Mononuclear cell (primary cell): Measurements from ENCODE around the gene TCP1. TPM values are rescaled to one million over a fixed set of nuclear protein-coding genes. Genes with fewer than 3 reads are reported as not detected.
"Not testable (repeated sequence)": the region's sequence is repeated elsewhere in the genome, so short reads cannot be mapped to it uniquely, and the experiment has no call there.

Experiments
- H3K27me3 ChIP-seq: 2 replicates; pipeline ENCODE4 v1.6.0; 2011; ENCODE audit warnings: low read length, control low read depth; ENCODE audit not compliant: insufficient read depth
- H3K4me1 ChIP-seq: 2 replicates; pipeline ENCODE4 v1.5.1; 2011; ENCODE audit warnings: mild to moderate bottlenecking, low read length, control low read depth; ENCODE audit not compliant: insufficient read depth
- H3K4me3 ChIP-seq: 2 replicates; pipeline ENCODE4 v1.5.1; 2011; ENCODE audit warnings: mild to moderate bottlenecking, low read length, moderate library complexity
- H3K9me3 ChIP-seq: 2 replicates; pipeline ENCODE4 v1.5.1; 2011; ENCODE audit warnings: low read depth, mild to moderate bottlenecking, control low read depth, low read length
- total RNA-seq: library from RNA; depleted of rRNA; stranded (reverse); fragments of >200 nt; gene quantifications from one replicate; pipeline ENCODE4 v1.2.3, GENCODE V29; 2012

TCP1 gene
- total RNA-seq, 1 donor, result 137 TPM

DNA sequence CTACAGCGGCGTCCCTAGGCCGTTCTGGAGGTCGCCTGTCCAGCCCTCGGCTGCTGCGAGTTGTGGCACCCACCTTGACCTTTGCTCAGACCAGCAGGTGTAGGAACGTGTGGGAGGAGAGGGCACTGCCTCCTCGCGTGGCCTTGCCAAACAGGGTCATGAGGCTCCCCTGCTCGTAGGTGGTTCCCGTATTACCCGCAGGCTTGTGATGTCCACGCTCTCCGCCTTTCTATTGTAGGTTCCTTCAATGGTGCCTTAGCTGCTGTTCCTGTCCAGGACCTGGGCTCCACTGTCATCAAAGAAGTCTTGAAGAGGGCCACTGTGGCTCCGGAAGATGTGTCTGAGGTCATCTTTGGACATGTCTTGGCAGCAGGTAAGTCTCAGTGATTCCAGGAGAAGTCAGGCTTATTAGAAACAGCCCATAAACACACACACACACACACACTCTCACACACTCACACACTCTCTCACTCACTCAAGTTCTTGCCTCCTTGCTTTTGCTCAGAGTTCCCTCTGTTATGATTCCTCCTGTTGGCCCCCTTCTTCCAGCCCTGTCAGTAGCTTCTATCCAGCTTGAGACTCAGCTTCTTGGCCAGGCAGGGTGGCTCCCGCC, 26.6 kb downstream of the TCP1 start:
- H3K4me1 ChIP-seq, result peaks cover 23% of the 10 kb centered on the region
- H3K9me3 ChIP-seq, result no peaks in the 10 kb centered on the region
- peak overlapping the region; percentile 98 for H3K4me3 ChIP-seq
- no peaks in the 10 kb centered on the region for H3K27me3 ChIP-seq

DNA sequence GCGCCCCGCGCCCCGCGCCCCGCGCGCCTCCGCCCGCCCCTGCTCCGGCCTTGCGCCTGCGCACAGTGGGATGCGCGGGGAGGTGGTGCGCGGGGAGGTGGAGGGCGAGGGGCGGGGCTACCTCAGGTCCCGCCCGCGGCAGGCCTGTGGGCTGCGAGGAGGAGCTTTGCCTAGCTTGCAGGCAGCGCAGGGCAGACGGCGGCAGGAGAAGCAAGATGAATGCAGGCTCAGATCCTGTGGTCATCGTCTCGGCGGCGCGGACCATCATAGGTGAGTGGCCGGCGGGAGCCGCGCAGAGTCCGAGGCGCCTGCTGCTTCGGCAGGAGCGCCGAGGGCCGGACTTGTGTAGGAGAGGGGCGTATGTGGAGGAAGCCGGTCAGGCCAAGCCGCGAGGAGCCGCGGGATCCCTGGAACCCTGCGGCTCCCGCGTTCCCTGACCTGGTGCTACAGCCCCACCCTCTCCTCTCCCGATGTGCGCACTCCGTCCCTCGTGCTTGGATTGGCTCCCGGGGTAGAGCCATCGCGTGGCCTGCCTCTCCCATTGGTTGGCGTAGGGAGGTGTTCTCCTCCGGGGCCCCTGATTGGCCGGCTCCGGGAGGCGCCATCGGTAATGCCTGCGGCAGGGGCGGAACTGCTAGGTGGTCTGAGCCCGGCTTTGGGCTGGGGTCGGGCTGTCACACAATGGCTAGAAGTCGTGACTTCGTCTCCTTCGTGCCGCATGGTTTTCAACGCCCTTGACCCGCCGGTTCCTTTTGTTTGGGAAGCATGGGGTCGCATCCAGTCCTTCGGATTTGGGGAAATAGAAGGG, 27.3 kb downstream of the TCP1 start, which contains the start of gene ACAT2:
ACAT2 (plus strand) TSS at position 173 of the 808 bp plus-strand sequence; CDS start at position 216, 43 bp downstream.
- Histone ChIP-seq H3K4me1 (peaks cover 23% of the 10 kb centered on the region), H3K27me3 (no peaks in the 10 kb centered on the region), H3K4me3 (peak within 1 kb of the TSS; percentile 98), H3K9me3 (no peaks in the 10 kb centered on the region)

DNA sequence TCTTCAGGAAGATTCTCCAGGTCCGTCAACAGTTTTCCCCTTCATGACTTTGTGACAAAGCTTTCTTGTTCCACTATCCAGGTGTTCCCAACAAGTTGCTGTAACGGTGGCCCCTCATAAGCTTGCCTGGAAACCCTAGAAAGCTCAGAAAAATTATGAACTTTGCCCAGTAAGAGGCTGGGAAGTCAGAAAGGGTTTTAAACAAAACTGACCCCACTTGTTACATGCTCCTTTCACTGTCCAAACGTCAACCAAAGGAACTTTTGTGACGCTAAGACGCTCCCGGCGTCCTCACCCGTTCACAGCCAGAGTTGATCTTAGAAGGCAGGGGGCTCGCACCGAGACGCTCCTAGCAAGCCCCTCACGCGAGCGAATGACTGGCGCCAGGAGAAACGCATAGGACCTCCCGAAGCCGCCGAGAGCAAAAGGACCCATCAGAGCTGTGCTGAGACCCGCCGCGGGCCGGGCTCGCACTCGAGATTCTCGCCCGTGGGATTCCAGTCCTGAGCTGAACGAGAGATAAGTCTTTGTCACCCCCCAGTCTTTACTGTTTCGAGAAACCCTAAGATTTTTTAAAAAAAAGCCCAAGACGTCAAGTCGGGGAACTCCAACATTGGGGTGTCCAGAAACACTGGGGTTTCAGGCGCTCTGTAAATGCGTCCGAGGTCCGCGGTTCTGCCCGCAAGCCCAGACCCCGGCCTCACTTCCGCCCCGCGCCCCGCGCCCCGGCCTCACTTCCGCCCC, 28.1 kb downstream of the TCP1 start:
- no peaks in the 10 kb centered on the region for H3K9me3 ChIP-seq
- no peaks in the 10 kb centered on the region for H3K27me3 ChIP-seq
- peaks cover 23% of the 10 kb centered on the region for H3K4me1 ChIP-seq
- peak overlapping the region; percentile 98 for H3K4me3 ChIP-seq

DNA sequence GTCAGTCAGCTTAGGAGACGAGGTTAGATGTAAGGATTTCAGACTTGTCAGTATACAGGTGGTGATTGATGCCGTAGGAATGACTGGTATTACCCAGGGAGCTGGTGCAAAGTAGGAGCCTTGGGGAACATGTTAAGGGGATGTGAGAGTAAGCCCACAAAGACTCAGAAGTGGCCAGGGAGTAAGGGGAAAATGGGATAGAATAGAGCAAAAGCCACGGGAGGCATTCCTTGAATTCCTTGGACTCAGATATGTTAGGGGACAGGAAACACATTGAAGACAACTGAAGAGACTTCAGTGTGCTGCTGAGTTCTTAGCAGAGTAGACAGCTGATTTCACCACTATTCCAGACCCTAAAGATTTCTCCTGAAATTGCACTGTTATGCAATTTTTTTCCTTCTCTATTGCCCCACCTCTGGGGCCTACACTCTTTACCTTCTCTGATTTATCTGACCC, 28.8 kb downstream of the TCP1 start:
- Histone ChIP-seq H3K9me3 (no peaks in the 10 kb centered on the region), H3K4me3 (no peak overlapping the region), H3K27me3 (no peaks in the 10 kb centered on the region), H3K4me1 (peaks cover 23% of the 10 kb centered on the region)

DNA sequence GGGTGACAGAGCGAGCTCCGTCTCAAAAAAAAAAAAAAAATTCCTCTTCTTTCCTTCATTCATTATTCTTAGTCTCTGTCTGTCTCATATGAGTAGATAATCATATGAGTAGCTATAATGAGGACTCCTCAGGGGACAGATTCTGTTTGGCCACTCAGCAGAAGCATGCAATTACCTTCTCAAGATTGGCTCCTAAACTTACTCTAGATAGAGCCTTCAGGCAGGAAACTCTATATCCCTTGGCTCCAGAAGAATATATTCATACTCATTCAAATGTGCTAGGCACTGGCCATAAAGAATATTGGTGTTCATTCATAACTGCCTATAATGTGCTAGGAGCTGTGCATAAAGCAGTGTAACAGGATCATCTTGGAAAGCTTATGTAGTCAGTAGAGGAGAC, 29.8 kb downstream of the TCP1 start:
- no peak overlapping the region for H3K4me3 ChIP-seq
- H3K4me1 ChIP-seq, result peaks cover 23% of the 10 kb centered on the region
- H3K27me3 ChIP-seq, result no peaks in the 10 kb centered on the region
- no peaks in the 10 kb centered on the region for H3K9me3 ChIP-seq

DNA sequence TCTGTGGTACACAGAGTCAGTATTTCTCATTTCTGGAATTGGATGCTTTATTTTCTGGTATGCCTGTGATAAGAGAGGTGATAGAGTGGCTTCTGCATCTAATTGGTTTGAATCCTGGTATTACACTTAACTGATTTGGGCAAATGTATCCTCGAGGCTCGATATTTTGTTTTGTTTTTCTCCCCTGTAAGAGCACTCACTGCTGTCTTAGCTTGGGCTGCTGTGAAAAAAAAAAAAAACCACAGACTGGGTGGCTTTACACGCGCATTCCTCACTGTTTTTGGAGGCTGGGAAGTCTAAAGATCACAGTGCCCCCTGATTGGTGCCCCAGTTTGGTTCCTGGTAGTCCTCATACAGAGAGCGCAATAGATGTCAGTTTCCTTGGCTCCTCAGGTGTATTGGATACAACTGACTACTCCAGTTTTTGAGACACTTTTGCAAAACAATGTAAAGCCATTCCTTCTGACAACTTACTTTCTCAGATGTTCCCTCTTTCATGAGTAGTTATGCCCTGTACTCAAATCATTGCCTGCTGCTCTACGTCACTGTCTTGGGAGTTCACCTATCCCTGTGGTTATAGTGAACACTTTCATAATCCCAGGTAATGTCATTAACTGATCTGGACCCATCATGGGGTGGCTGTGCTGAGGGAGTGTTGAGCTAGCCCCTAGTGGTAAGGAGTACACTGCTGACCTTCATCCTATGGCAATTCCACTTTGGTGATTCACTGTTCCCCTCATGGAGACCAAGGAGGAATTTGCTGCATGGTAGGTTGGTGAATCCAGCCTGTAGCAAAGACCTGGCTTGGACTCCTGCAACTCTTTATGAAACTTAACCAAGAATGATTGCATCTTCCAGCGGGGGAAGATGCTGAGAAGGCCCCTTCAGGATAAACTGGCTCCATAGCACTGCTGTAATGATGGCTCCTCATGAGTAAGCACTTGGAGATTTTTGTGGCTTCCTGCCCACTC, 31.1 kb downstream of the TCP1 start:
- Histone ChIP-seq H3K4me3 (no peak overlapping the region), H3K4me1 (peaks cover 23% of the 10 kb centered on the region), H3K27me3 (no peaks in the 10 kb centered on the region), H3K9me3 (no peaks in the 10 kb centered on the region)

- Histone ChIP-seq H3K4me1 (peaks cover 14% of the 10 kb centered on the region), H3K4me3 (no peak overlapping the region), H3K9me3 (no peaks in the 10 kb centered on the region), H3K27me3 (no peaks in the 10 kb centered on the region)
Measured at GRCh38 chr6:159756508-159756907, 32.9 kb downstream of the TCP1 start.

- no peaks in the 10 kb centered on the region for H3K9me3 ChIP-seq
- H3K27me3 ChIP-seq, result no peaks in the 10 kb centered on the region
- H3K4me3 ChIP-seq, result no peak overlapping the region
- peaks cover 2% of the 10 kb centered on the region for H3K4me1 ChIP-seq
Measured at GRCh38 chr6:159754959-159755914, 34.2 kb downstream of the TCP1 start.

DNA sequence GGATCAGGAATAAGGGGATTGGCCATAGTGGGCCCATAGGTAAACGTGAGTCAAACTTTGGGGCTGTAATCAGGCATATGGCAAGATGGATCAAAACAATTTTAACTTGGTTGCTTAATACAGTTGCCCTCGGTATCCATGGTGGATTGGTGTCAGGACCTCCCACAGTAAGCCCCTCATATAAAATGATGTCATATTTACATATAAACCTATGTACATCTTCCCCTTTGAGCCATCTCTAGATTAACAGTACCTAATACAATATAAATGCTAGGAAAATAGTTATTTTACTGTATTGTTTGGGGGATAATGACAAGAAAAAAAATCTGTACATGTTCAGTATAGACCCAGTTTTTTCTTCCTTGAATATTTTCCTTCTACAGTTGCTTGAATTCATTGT, 35.0 kb downstream of the TCP1 start:
- Histone ChIP-seq H3K4me1 (no peaks in the 10 kb centered on the region), H3K27me3 (no peaks in the 10 kb centered on the region), H3K9me3 (no peaks in the 10 kb centered on the region), H3K4me3 (no peak overlapping the region)

- Histone ChIP-seq H3K4me3 (no peak overlapping the region), H3K9me3 (no peaks in the 10 kb centered on the region), H3K4me1 (no peaks in the 10 kb centered on the region), H3K27me3 (no peaks in the 10 kb centered on the region)
Measured at GRCh38 chr6:159753081-159753872, 36.1 kb downstream of the TCP1 start.

DNA sequence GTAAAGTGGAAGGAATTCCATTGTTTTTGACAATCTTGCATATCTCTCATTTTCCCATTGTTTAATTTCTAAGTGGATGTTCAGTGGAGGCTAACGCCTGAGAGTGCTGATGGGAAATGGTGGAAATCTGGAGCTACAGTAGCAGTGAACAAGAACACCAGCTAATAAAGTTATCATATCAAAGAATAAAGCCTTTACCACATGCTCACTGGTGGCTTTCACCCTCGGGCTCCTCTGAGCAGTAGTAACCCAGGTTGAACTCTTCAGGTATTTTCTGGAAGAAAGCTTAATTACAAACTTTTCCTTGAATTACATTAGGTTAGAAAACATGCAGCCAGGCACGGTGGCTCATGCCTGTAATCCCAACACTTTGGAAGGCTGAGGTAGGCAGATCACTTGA, 38.0 kb downstream of the TCP1 start:
- Histone ChIP-seq H3K27me3 (no peaks in the 10 kb centered on the region), H3K4me1 (no peaks in the 10 kb centered on the region), H3K9me3 (no peaks in the 10 kb centered on the region), H3K4me3 (no peak overlapping the region)

GRCh38 chr6:159748127-159748526, 41.3 kb downstream of the TCP1 start:
- H3K9me3 ChIP-seq, H3K4me3 ChIP-seq, H3K27me3 ChIP-seq, H3K4me1 ChIP-seq: not testable (repeated sequence)

DNA sequence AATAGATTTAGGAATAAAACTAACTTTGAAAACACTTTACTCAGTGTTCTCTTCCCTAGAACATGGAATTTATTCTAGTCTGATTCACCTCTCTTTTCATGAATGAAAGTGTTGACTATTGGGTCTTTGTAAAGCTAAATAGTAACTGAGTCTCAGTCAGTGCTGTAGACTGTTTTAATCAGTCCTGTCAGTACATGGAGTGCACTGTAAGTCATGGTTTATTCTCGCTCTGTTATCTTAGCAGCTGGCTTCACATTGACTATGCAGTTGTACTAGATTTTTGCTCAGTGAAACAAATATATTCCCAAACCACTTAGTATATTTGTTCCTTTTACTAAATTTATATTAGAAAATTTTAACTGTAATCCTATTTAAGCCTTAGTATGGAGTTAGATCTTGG, 42.6 kb downstream of the TCP1 start:
- Histone ChIP-seq H3K27me3 (no peaks in the 10 kb centered on the region), H3K4me1 (no peaks in the 10 kb centered on the region), H3K9me3 (no peaks in the 10 kb centered on the region), H3K4me3 (no peak overlapping the region)
